ENCODE measurements around the gene LEUTX.
A peak's percentile ranks its signal among the peaks of the same experiment; 100 is the strongest.

Gene LEUTX

DNA sequence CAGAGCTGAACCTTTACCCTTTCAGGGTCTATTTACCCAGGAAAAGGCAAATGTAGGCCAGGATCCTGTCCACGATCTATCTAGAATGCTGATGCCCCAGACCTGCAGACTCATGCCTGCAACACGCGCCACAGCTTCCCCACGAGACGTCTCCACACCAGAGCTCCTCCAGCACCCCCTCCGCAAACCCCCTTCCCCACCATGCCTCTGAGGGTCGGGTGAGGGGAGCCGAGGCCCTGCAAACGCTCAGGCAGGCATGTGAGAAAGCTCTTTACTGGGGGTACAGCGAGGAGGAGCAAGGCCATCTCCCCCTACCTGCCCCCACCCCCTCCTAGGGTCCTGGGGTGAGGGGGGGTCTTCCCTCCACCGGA is 46.4 kb downstream of the LEUTX start:
- DNase-seq = no peak

DNA sequence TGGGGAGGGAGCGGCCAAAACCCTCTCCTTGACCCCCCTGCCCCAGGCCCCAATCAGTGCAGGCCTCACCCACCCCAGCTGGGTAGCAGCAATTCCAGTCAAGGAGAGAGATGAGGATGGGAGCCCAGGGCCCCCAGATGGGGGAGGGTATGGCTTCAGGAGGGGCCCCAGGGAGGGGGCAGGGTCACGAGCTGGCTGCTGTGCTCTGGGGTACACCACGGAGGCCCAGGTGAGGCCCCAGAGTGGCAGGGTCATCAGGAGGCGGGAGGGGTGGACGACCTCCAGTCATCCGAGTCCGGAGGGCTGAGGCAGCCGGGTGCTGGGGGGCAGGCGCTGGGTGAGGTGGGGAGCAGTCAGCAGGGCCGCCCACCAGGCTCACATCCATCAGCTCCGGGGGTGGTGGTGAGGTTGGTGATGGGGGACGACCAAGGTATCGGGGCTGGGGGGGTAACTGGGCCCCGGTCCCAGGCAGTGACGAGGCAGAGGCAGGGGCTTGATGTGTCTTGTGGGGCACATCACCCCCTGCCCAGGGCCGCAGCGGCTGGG is 47.0 kb downstream of the LEUTX start:
- no peak for DNase-seq

GRCh38 chr19:39826311-39826945 is 47.8 kb downstream of the LEUTX start:
- DNase-seq = no peak

DNA sequence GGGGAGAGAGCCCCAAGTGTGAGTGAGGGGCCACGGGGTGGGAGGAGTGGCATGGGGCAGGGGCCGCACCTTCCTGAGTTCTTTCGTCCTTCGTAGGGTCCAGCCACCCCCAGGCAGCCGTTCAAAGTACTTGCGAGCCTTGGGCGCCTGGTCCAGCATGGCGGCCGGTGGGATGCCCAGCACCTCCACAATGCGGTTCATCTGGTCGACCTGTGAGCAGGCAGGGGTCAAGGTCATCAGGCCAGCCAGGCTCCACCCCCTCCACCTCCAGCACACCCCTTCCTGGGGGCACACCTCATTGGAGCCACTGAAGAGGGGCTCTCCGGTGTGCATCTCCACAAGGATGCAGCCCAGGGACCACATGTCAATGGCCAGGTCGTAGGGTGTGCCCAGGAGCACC is 48.6 kb downstream of the LEUTX start:
- no peak for DNase-seq

DNA sequence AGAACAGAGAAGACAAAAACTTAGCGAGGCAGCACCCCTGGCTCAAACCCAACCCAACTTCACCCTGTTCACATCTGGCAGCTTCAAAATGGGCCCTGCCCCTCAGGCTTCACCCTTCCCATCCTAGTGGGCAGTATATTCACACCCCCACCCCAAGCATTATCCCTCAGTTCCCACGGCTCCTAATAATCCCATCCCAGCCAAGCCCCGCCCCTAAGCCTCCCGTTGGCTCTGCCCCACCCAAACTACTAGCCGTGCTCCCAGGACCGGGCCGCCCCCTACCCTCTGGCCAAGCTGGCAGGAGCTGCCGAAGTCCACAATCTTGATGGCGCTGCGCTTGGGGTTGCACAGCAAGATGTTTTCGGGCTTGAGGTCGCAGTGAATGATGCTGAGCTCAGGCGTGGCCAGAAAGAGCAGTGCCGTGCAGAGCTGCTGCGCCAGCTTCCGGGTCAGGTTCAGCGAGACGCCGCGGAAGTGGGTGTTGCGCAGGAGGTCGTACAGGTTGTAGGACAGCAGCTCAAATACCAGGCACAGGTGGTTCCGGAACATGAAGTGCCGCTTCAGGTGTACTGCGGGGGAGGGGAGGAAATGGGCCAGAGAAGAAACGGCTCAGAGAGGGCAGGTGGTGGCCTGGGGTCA is 49.5 kb downstream of the LEUTX start:
- no peak for DNase-seq

GRCh38 chr19:39828654-39829032 is 50.0 kb downstream of the LEUTX start:
- no peak for DNase-seq

DNA sequence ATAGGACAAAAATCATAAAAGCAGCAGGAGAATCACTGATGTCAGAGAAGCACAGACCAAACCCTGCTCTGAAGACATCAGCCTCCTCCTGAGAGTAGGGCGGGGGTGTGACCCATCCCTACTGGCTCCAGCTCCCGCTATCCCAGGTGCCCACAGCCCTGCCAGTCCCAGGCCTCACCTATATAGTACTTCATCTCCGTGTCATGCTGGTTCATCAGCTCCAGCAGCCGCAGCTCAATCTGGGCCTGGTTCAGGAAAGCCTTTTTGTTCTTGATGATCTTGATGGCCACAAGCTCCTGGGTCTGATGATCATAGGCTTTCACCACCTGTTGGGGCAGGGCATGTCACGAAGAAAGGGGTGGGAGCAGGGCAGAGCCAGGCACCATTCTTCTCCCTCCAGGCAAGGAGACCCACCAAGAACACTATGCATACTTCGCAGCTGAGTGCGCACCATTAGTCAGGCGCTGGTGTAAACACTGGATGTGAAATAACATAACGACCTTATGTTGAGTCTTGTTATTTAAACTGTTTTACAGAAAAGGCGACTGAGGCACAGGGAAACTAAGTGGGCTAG is 51.1 kb downstream of the LEUTX start:
- DNase-seq = no peak

DNA sequence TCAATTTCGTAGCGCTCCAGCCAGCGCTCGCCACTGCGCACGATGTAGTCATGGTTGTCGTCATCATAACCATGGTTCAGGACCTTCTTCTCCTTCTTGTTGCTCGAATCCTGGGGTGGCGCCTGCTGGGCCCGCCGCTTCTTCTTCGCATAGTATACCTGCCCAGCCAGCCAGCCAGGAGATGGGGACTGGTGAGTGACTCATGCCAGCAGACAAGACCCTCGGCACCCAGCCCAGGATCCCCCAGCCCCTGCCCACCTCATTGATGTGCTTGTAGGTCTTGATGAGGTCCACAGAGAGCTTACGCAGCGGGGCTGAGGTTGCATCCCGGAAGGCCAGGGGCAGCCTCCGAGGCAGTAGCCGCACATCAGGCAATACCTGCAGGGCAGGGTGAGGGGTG is 51.8 kb downstream of the LEUTX start:
- DNase-seq = no peak

DNA sequence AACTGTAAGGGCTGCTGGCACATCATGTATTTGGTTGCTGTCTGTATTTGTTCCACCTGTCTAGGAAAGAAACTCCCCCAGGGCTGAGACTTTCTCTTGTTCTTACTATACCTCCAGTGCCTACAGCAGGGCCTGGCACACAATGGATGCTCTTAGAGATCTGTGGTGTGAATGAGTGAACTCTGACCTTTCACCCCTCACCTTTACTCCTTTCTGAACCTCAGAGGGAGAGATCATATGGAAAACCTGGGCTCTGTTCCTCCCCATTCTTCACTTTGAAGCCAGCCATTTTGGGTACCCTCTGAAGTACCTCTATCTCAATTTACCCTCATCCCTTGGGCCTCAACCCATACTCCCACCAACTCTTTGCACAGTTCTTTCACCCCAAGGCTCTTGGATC is 52.2 kb downstream of the LEUTX start:
- DNase-seq = no peak

DNA sequence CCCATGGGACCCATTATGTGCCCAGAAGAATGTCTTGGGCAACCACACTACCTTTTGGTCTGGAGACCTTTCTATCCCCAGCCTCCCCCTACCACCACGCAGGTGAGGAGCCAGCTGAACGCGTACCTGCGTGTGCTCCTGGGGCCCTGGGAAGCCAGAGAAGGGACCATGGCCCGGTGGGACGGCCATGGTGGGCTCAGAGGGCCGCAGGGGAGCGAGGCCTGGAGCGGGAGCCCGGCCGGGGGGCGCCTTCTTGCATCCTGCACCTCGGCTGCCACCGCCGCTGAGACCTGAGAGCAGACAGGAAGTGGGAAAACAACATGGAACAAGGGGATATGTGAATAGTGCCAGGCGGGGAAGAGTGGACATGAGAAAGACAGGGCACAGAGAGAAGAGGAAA is 53.0 kb downstream of the LEUTX start:
- DNase-seq = no peak

DNA sequence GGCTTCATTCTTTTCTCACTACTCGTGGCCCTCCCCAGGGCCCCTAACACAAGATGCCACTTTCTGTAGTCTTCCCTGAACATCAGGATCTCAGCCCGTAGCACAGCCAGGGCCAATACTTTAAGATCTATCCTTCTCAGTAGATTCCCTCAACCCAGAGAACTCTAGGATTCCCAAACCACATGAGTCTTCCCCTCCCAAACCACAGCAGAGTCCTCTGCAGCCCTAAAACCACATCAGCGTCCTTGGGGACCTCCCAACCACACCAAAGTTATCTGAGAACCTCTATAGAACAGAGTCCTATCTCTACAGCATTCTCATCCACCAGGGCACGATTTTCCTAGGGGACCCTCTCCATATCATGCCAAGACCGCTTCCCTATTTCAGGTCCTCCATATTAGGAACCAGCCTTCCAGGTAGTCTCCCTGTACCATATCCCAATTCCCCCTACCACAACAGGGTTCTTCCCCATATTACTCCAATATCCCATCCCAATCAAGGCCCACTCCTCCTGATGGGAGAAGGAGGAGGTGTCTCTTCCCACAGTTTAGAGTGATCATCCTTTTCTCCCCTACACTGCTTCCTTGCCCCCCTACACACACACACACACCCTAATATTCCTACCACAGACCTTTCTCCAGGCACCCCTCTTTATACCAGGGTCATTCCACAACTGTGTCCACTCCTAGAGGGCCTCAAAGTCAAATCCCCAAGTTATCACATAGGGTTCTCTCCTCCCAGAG is 53.9 kb downstream of the LEUTX start:
- no peak for DNase-seq

GRCh38 chr19:39833160-39833463 is 54.5 kb downstream of the LEUTX start:
- DNase-seq = no peak

DNA sequence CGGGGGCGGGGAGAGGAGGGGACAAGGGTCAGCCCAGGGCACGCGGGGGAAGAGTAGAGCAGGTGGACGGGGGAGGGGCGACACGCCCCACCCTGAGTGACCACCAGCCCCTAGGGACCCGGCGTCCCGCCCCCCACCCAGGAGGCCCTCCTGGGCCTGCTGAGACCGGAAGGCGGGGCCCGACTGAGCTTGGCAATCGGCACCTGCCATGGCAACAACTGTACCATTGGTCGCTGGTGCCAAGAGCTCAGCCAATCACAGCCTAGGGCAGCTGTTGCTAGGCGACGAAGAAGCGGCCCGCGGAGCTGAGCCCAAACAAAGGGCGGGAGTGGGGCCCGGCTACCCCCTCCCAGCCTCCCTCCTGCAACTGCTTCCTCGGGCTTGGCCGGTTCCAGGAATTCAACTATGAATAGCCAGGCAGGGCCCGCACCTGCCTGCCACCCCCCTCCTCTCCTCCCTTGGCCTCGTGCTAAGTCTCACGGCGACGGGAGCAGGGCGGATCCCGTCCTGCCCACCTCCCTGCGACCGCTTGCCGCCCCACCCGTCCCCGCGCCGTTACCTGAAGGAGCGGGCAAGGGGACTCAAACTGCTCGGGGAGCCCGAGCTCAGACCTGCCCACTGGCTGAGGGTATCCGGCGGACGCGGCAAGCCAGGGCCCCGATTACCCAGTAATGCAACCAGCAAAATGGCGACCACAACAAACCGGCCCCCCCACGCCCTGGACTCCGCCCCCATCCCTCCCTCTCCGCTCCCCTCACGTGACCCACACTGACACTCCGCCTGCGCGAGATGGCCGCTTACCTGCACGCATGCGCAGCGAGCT is 55.0 kb downstream of the LEUTX start, which contains the start of gene DYRK1B:
DYRK1B (minus strand) TSS at position 699 of the 823 bp plus-strand sequence. CDS start 2,295 bp downstream, outside the sequence.
- DNase-seq = peak; percentile 45

DNA sequence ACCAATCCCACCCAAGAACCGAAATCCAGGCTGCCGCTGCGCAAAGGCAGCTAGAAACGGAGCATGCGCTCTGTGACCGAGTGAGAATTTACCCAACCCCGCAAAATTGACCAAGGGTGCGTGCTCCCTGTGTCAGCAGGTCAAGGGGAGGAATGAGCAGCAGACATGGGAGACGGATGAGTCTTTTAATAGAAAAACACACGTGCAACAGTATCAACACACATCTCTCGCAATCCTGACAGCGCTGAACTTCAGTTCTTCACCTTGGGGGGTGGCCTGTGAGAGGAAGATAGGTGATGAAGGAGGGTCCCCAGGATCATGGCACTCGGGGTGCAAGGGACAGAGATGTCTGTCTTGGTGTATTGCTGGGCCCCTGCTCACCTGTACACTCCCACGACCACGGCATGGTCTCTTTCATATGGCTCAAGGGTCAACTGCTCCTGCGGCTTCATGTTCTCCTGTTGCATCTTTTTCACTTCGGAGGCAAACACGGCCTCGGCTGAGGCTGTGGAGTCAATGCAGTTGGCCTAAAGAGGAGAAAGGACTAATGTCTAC is 55.7 kb downstream of the LEUTX start:
- no peak for DNase-seq

Data from GOT3 (cell line).